Heart right ventricle (tissue), 16 donors: Measurements from ENCODE around the gene ZNF581. TPM values are rescaled to one million over a fixed set of nuclear protein-coding genes. Genes with fewer than 3 reads are reported as not detected.

ENCODE experiments used
- ATAC-seq, 8 donors: fragments of 200-7000 bp; cut with Tn5 transposase; one replicate each; pipeline ENCODE4 v1.9.1; 2020; ENCODE audit warnings: mild to moderate bottlenecking in 8 of 8, moderate library complexity in 8 of 8, moderate number of reproducible peaks in 1 of 8
- DNase-seq, 2 donors: peaks; one replicate each; pipeline ENCODE4 v3.0.0-alpha.2; 2020
- H3K27ac ChIP-seq, 10 donors: fragments of 200-600 bp; sonication (generic) in 2 of 10; one replicate each; pipeline versions ENCODE4 v1.5.0 to v1.8.0; 2020 to 2022; ENCODE audit warnings: mild to moderate bottlenecking in 3 of 10
- H3K27me3 ChIP-seq, 7 donors: fragments of 200-600 bp; one replicate each; pipeline ENCODE4 v1.8.0; 2021 to 2022; ENCODE audit warnings: mild to moderate bottlenecking in 2 of 7
- H3K36me3 ChIP-seq, 9 donors: fragments of 200-600 bp; sonication (generic) in 1 of 9; one replicate each; pipeline versions ENCODE4 v1.5.0 to v1.8.0; 2020 to 2022; ENCODE audit warnings: mild to moderate bottlenecking in 2 of 9
- H3K4me1 ChIP-seq, 9 donors: fragments of 200-600 bp; sonication (generic) in 1 of 9; one replicate each; pipeline versions ENCODE4 v1.5.0 to v1.8.0; 2020 to 2022; ENCODE audit warnings: mild to moderate bottlenecking in 4 of 9
- H3K4me3 ChIP-seq, 10 donors: fragments of 200-600 bp; sonication (generic) in 2 of 10; one replicate each; pipeline versions ENCODE4 v1.5.0 to v1.8.0; 2020 to 2022; ENCODE audit warnings: mild to moderate bottlenecking in 7 of 10, moderate library complexity in 2 of 10
- H3K9me3 ChIP-seq, 11 donors: fragments of 200-600 bp in 10 of 11; sonication (generic) in 2 of 11; one replicate each; pipeline versions ENCODE4 v1.5.0 to v1.8.0; 2013 to 2022; ENCODE audit warnings: mild to moderate bottlenecking in 2 of 11, control low read depth in 1 of 11, moderate library complexity in 1 of 11
- CTCF ChIP-seq, 9 donors: fragments of 200-600 bp; sonication (generic) in 2 of 9; IDR thresholded peaks; one replicate each; pipeline versions ENCODE4 v1.5.0 to v1.8.0; 2021 to 2022; ENCODE audit warnings: antibody characterized with exemption in 9 of 9, mild to moderate bottlenecking in 5 of 9, moderate library complexity in 1 of 9
- WGBS, 2 donors: extraction: QIAGEN DNeasy Blood & Tissue Kit; methylation state at CpG; one replicate each; pipeline ENCODE4 v1.1.7; 2013; ENCODE audit warnings: inconsistent platforms in 1 of 2; 5-methylcytosine and 5-hydroxymethylcytosine counted together
- intact Hi-C, 10 donors: fragments of 100-400 bp; cut with DNase I; formaldehyde crosslinking; loops; one replicate each; pipeline versions ENCODE4 v1.11.1 to v1.14.2; 2022
- polyA plus RNA-seq, 2 donors: library from polyadenylated mRNA; stranded (reverse); fragments of 200-250 nt; gene quantifications; one replicate each; pipeline ENCODE4 v1.2.3, GENCODE V29; 2013
- total RNA-seq, 10 donors: library from RNA; stranded (reverse); fragmentation: NEBNext Ultra II Directional in 3 of 10; extraction: Animal tissue kit (Norgen Biotek cat#: 25700) in 3 of 10; gene quantifications; one replicate each; pipeline versions ENCODE4 v1.2.1 to v1.2.4, GENCODE V29; 2021 to 2023
- donor health status: Arrhythmogenic right ventricular cardiomyopathy.
- donor health status: ischemic (EF 13 %, LVEDD 7.1; RV severe dilation, severe dysfunction).
- donor health status: healthy with polysubstance abuse.
- donor health status: DM: no; HTN: yes; CAD: no.
- donor health status: DM: no; HTN: no; CAD: no.
- donor health status: ischemic (EF 25% LVEDD 6.9; RV normal size, moderate dysfunction).
- donor health status: ischemic (EF 25% LVEDD 5.7; RV mildly dilated, moderate dysfunction).
- donor health status: healthy.
- donor health status: DM: yes; HTN: yes; CAD: no.
- donor health status: Ischemic cardiomyopathy.
- donor health status: ischemic (EF 35%, LVEDD 5.7; RV mildly dilated, moderate dysfunction).
- donor health status: nonischemic (EF 11% LVEDD 7.7; RV severe dilation, severe dysfunction).
- donor health status: DM: yes; HTN: yes; CAD: no.
- donor health status: PGD.
- donor health status: ischemic (EF 29% LVEDD 5.4; RV normal size, mild dysfunction).
- donor health status: nonischemic (EF 23%, LVEDD 6.1; RV moderate dilation, normal function).

Gene ZNF581
- total and polyA plus RNA-seq, 12 donors = 4.0 to 15.6 (median 6.5) TPM

GRCh38 chr19:55673889-55674288 lies 30.4 kb downstream of the ZNF581 start:
- WGBS, 2 donors = 57 to 68% methylated on average over 13 to 15 of the region's 15 CpGs
- no peak for TF ChIP-seq CTCF (IDR thresholded peaks at IDR 0.05)
- Histone ChIP-seq H3K4me1 (peaks cover 13 to 52% (median 43%) of the 10 kb centered on the region in 9 donors), H3K9me3 (no peaks in the 10 kb centered on the region), H3K36me3 (peaks cover 0 to 69% (median 18%) of the 10 kb centered on the region in 9 donors), H3K27me3 (no peaks in the 10 kb centered on the region), H3K27ac (no peak overlapping the region), H3K4me3 (no peak overlapping the region)
- DNase-seq (no peak), ATAC-seq (no peak)
- intact Hi-C loops = loop anchor here in 1 of 10 donors (2.0 kb wide), 1 partner anchor 17 kb away; no protein-coding TSS in a partner anchor

- Histone ChIP-seq H3K4me1 (peaks cover 13 to 58% (median 46%) of the 10 kb centered on the region in 9 donors), H3K9me3 (no peaks in the 10 kb centered on the region), H3K36me3 (peaks cover 0 to 69% (median 18%) of the 10 kb centered on the region in 9 donors), H3K27me3 (no peaks in the 10 kb centered on the region), H3K27ac (peak overlapping the region in 9 of 10 donors; percentile 88 to 97 (median 94)), H3K4me3 (peak overlapping the region; percentile 39 to 97 (median 79))
- no peak for TF ChIP-seq CTCF (IDR thresholded peaks at IDR 0.05)
- ATAC-seq (peak in 1 of 8 donors; percentile 2), DNase-seq (no peak)
- intact Hi-C loops = no loop called here
- WGBS, 2 donors = 21 to 25% methylated on average over 17 of the region's 17 CpGs
Measured at GRCh38 chr19:55674459-55674840, 31.0 kb downstream of the ZNF581 start.

- Histone ChIP-seq H3K4me3 (peak within 1 kb of the TSS; percentile 39 to 97 (median 79)), H3K27me3 (no peaks in the 10 kb centered on the region), H3K36me3 (peaks cover 0 to 69% (median 17%) of the 10 kb centered on the region in 9 donors), H3K27ac (peak within 1 kb of the TSS; percentile 88 to 97 (median 95)), H3K4me1 (peaks cover 13 to 64% (median 52%) of the 10 kb centered on the region in 9 donors), H3K9me3 (no peaks in the 10 kb centered on the region)
- intact Hi-C loops = loop anchor here in 3 of 10 donors (1.0 kb wide), 2 partner anchors 20 to 21 kb away; partner anchors contain the start of gene U2AF2 (in 1 of the 3)
- DNase-seq = peak; percentile 97 to 98
- WGBS, 2 donors = 0 to 1% methylated on average over 73 to 99 of the region's 101 CpGs
- TF ChIP-seq CTCF (IDR thresholded peaks at IDR 0.05) = no peak
- peak; percentile 88 to 95 (median 93) for ATAC-seq
Measured at GRCh38 chr19:55674841-55675660, 31.6 kb downstream of the ZNF581 start, which contains the start of gene EPN1. Gene EPN1, plus strand, starts transcription at chr19:55675226. Its CDS starts 3,402 bp downstream, at chr19:55678628.

GRCh38 chr19:55675661-55676354 lies 32.4 kb downstream of the ZNF581 start:
- Histone ChIP-seq H3K4me1 (peaks cover 13 to 72% (median 55%) of the 10 kb centered on the region in 9 donors), H3K9me3 (no peaks in the 10 kb centered on the region), H3K27me3 (no peaks in the 10 kb centered on the region), H3K27ac (peak overlapping the region; percentile 88 to 97 (median 95)), H3K4me3 (peak overlapping the region; percentile 39 to 97 (median 79)), H3K36me3 (peaks cover 0 to 69% (median 17%) of the 10 kb centered on the region in 9 donors)
- ATAC-seq = no peak
- intact Hi-C loops = loop anchor here in 3 of 10 donors (1.0 kb wide), 2 partner anchors 21 to 22 kb away; partner anchors contain the start of gene U2AF2 (in 1 of the 3)
- no peak for TF ChIP-seq CTCF (IDR thresholded peaks at IDR 0.05)
- DNase-seq = no peak
- WGBS, 2 donors = 6 to 10% methylated on average over 16 of the region's 16 CpGs
